HFF-Myc (cell line): ENCODE results near the gene ASS1.

Experiments
- DNase-seq: peaks from one replicate; pipeline ENCODE4 v3.0.0-alpha.2; 2011; ENCODE audit warnings: low read depth; ENCODE audit errors: extremely low read depth
- H3K4me3 ChIP-seq: replicated peaks from 2 replicates; pipeline ENCODE4 v1.5.1; 2011; ENCODE audit warnings: low read depth, mild to moderate bottlenecking, control low read depth, low read length
- CTCF ChIP-seq: IDR thresholded peaks from 2 replicates; pipeline ENCODE4 v1.5.1; 2012; ENCODE audit warnings: mild to moderate bottlenecking, low read depth, low read length, control low read depth; ENCODE audit errors: missing control alignments

Gene ASS1

DNA sequence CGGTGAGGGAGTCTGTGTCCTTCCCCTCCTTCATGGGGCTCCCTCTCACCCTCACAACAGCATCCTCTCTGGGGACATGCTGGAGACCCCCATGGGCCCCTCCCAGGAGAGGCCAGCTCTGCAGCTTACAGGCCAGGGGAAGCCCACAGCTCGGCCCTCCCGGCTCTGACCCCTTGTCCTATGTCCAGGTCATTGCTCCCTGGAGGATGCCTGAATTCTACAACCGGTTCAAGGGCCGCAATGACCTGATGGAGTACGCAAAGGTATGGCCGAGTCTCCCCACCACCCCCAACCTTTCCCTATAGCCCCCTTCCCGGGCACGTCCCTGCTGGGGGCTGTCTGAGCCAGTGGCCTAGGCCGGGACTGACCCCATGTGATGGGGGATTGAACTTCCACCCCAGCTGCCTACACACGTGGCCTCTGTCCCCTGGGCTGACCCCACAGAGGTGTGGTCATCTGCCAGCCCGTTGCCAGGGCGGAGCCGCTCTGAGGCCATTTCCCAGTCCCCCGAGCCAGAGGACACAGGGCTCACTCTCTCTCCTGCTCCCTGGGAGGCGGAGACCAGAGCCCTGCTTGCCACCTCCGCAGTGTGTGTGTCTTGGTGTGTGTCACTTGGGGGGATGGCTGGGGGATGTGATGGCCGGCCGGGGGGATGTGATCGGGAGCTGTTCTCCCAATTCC, 21.9 kb downstream of the ASS1 start:
- DNase-seq = no peak
- no peak for TF ChIP-seq CTCF
- H3K4me3 ChIP-seq = no peak overlapping the region

GRCh38 chr9:130467316-130467715, 22.6 kb downstream of the ASS1 start:
- DNase-seq = no peak
- TF ChIP-seq CTCF = no peak
- no peak overlapping the region for H3K4me3 ChIP-seq

- no peak overlapping the region for H3K4me3 ChIP-seq
- no peak for DNase-seq
- TF ChIP-seq CTCF = no peak
These were observed 23.8 kb downstream of the ASS1 start for GRCh38 chr9:130468566-130468965.

DNA sequence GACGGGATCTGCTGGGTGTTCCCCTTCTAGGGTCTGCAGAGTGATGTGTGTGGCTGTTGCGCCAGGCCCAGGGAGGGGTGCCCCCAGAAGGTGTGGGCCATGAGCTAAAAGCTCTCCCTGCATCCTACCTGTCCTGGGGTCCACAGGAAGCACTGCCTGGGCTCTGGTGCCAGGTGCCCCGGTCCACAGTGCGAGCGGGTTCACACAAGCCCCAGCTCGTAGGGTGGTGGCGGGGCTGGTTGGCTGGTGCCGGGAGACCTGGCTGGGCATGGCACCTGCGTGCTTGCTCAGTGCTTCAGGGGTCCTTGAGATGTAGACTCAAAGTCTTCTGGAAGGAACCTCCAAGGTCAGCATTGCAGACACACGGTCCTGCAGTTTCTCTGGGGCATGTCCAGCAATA, 25.5 kb downstream of the ASS1 start:
- no peak for TF ChIP-seq CTCF
- DNase-seq = no peak
- no peak overlapping the region for H3K4me3 ChIP-seq

GRCh38 chr9:130470950-130471349, 26.2 kb downstream of the ASS1 start:
- no peak for DNase-seq
- no peak for TF ChIP-seq CTCF
- no peak overlapping the region for H3K4me3 ChIP-seq

DNA sequence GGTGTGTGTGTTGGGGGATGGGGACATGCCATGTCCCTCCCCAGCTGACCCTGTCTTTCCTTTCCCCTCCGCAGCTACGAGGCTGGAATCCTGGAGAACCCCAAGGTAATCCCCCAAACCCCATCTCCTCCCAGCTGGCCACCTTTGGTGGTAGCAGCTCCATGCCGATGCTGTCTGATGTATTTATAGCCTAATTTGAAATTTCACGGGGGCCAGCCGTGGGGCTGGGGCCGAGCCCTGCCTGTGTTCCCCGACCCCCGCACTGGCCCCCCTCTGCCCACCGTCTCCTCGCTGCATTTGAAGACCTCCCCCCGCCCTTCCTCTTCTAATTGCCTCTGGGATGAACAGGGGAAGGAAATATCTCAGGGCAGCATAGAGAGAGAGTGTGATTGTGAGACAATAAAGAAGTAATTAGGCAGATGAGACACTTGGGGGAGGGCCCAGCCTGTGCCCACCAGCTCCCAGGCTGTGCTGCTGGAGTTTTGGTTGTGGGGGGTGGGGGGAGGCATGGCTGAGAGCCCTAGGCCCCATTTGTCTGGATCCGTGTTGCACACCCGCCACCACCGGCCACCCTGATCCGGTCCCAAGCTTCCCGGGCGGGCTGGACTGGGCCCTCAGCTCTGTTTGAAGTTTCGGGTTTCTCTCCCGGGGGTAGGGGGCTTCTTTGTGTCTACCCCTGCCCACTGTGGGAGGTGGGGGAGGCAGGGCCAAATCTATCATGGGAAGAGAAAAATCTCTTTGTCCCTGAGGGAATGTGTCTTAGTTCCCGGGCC, 26.8 kb downstream of the ASS1 start:
- H3K4me3 ChIP-seq = no peak overlapping the region
- no peak for TF ChIP-seq CTCF
- DNase-seq = no peak
